H1 (cell line): Measurements from ENCODE around the gene PIK3R4. TPM values are rescaled to one million over a fixed set of nuclear protein-coding genes. Genes with fewer than 3 reads are reported as not detected.

Experiments
- CTCF ChIA-PET: fragments of 300-600 bp; sonication (Branson Sonifier 250); formaldehyde crosslinking; loops from one replicate; lab custom pipeline; 2021; ENCODE audit not compliant: partially characterized antibody; lab: Charles Lee
- POLR2A ChIA-PET: fragments of 300-600 bp; sonication (Branson Sonifier 250); formaldehyde crosslinking; loops from one replicate; lab custom pipeline; 2021; ENCODE audit warnings: inconsistent platforms; ENCODE audit not compliant: partially characterized antibody; lab: Charles Lee
- DNase-seq, 2 experiments: peaks; one replicate each; pipeline versions ENCODE4 v3.0.0 to v3.0.0-alpha.2; 2010 to 2022; ENCODE audit warnings: low spot score in 2 of 2, low read depth in 1 of 2, mixed read lengths in 1 of 2
- FAIRE-seq: peaks from 2 replicates; lab custom pipeline; 2011; peaks lifted over from hg19 to GRCh38; lab: Jason Lieb, UNC
- H2AFZ ChIP-seq: 2 replicates; pipeline ENCODE4 v1.8.1; 2012; ENCODE audit warnings: low read length, inconsistent platforms
- H2AK5ac ChIP-seq: 2 replicates; pipeline ENCODE4 v1.6.1; 2013; ENCODE audit warnings: low read depth, low read length
- H2BK120ac ChIP-seq: replicated peaks from 2 replicates; pipeline ENCODE3; 2013; ENCODE audit warnings: low read depth, low read length, inconsistent platforms
- H2BK12ac ChIP-seq: 2 replicates; pipeline ENCODE4 v1.6.1; 2013; ENCODE audit warnings: low read depth, low read length
- H2BK15ac ChIP-seq: 2 replicates; pipeline ENCODE4 v1.6.1; 2013; ENCODE audit warnings: low read length
- H2BK20ac ChIP-seq: 2 replicates; pipeline ENCODE4 v1.6.1; 2013; ENCODE audit warnings: low read length
- H2BK5ac ChIP-seq: 2 replicates; pipeline ENCODE4 v1.6.1; 2013; ENCODE audit warnings: low read depth, low read length
- H3K14ac ChIP-seq: 2 replicates; pipeline ENCODE4 v1.6.1; 2013; ENCODE audit warnings: inconsistent platforms; ENCODE audit not compliant: insufficient read length
- H3K18ac ChIP-seq: 2 replicates; pipeline ENCODE4 v1.6.1; 2013; ENCODE audit warnings: low read length; ENCODE audit errors: extremely low read depth
- H3K23ac ChIP-seq: 2 replicates; pipeline ENCODE4 v1.6.1; 2013; ENCODE audit warnings: inconsistent platforms; ENCODE audit not compliant: insufficient read length
- H3K23me2 ChIP-seq: 2 replicates; pipeline ENCODE4 v1.6.1; 2013; ENCODE audit warnings: low read depth, low read length
- H3K27ac ChIP-seq: 2 replicates; pipeline ENCODE4 v1.6.1; 2011; ENCODE audit warnings: low read depth, low read length, inconsistent platforms
- H3K27me3 ChIP-seq, 4 experiments: replicated peaks in 1 of 4; 1 replicate in 1 of 4; 2 replicates in 3 of 4; pipeline versions ENCODE4 v1.6.1 to v1.8.1; 2011 to 2013; ENCODE audit warnings: low read length in 3 of 4, mild to moderate bottlenecking in 3 of 4, inconsistent platforms in 2 of 4, mixed read lengths in 2 of 4, moderate library complexity in 1 of 4; ENCODE audit not compliant: control insufficient read depth in 3 of 4, insufficient read depth in 3 of 4; ENCODE audit errors: extremely low read depth in 1 of 4
- H3K36me3 ChIP-seq, 4 experiments: 2 replicates each; pipeline versions ENCODE4 v1.6.1 to v1.8.1; 2011 to 2013; ENCODE audit warnings: mild to moderate bottlenecking in 4 of 4, low read length in 3 of 4, moderate library complexity in 2 of 4, control low read depth in 1 of 4, inconsistent platforms in 1 of 4; ENCODE audit not compliant: insufficient read depth in 4 of 4, control insufficient read depth in 2 of 4
- H3K4ac ChIP-seq: replicated peaks from 2 replicates; pipeline ENCODE3; 2013; ENCODE audit warnings: low read length, low read depth, mixed read lengths, inconsistent platforms; ENCODE audit not compliant: insufficient read length
- H3K4me1 ChIP-seq, 4 experiments: replicated peaks in 1 of 4; 1 replicate in 1 of 4; 2 replicates in 3 of 4; pipeline versions ENCODE4 v1.6.1 to v1.8.1; 2011 to 2013; ENCODE audit warnings: low read length in 3 of 4, inconsistent platforms in 2 of 4, mixed read lengths in 1 of 4; ENCODE audit not compliant: insufficient read depth in 4 of 4, control insufficient read depth in 3 of 4
- H3K4me2 ChIP-seq, 2 experiments: 2 replicates each; pipeline versions ENCODE4 v1.6.1 to v1.8.1; 2011 to 2013; ENCODE audit warnings: low read depth in 2 of 2, low read length in 2 of 2, control low read depth in 1 of 2, inconsistent platforms in 1 of 2, mild to moderate bottlenecking in 1 of 2; ENCODE audit not compliant: insufficient read depth in 1 of 2
- H3K4me3 ChIP-seq, 4 experiments: fragments of 200-600, 300-600 bp in 1 of 4; sonication (generic), shearing (Covaris generic), sonication (Bioruptor Twin) in 1 of 4; 2 replicates each; pipeline versions ENCODE4 v1.5.1 to v1.8.1; 2011 to 2016; ENCODE audit warnings: low read length in 4 of 4, low read depth in 3 of 4, control low read depth in 2 of 4, inconsistent platforms in 2 of 4, mild to moderate bottlenecking in 2 of 4, mixed read lengths in 1 of 4, moderate library complexity in 1 of 4; ENCODE audit not compliant: insufficient read depth in 2 of 4; ENCODE audit errors: extremely low read depth in 1 of 4
- H3K56ac ChIP-seq: replicated peaks from 2 replicates; pipeline ENCODE3; 2013; ENCODE audit warnings: low read depth, mild to moderate bottlenecking, mixed read lengths, low read length, inconsistent platforms; ENCODE audit not compliant: insufficient read length
- H3K79me1 ChIP-seq: 2 replicates; pipeline ENCODE4 v1.6.1; 2013; ENCODE audit warnings: low read depth, low read length, control low read depth
- H3K79me2 ChIP-seq, 2 experiments: 2 replicates each; pipeline versions ENCODE4 v1.6.1 to v1.8.1; 2012 to 2013; ENCODE audit warnings: low read length in 2 of 2, mild to moderate bottlenecking in 2 of 2, inconsistent platforms in 1 of 2; ENCODE audit not compliant: insufficient read depth in 2 of 2, control insufficient read depth in 1 of 2
- H3K9ac ChIP-seq, 4 experiments: replicated peaks in 1 of 4; 1 replicate in 1 of 4; 2 replicates in 3 of 4; pipeline versions ENCODE4 v1.6.1 to v1.8.1; 2011 to 2013; ENCODE audit warnings: low read depth in 3 of 4, low read length in 3 of 4, control low read depth in 2 of 4, mild to moderate bottlenecking in 2 of 4, moderate library complexity in 2 of 4, inconsistent platforms in 1 of 4; ENCODE audit errors: extremely low read depth in 1 of 4
- H3K9me3 ChIP-seq, 2 experiments: 2 replicates each; pipeline versions ENCODE4 v1.6.1 to v1.8.1; 2012 to 2013; ENCODE audit warnings: mild to moderate bottlenecking in 2 of 2, moderate library complexity in 2 of 2, control low read depth in 1 of 2, inconsistent platforms in 1 of 2, low read depth in 1 of 2, low read length in 1 of 2, mixed read lengths in 1 of 2; ENCODE audit not compliant: insufficient read depth in 2 of 2
- H4K20me1 ChIP-seq, 2 experiments: replicated peaks in 1 of 2; 2 replicates each; pipeline versions ENCODE3 to v1.8.1; 2011 to 2013; ENCODE audit warnings: inconsistent platforms in 2 of 2, low read length in 2 of 2, mild to moderate bottlenecking in 1 of 2; ENCODE audit not compliant: insufficient read depth in 2 of 2, control insufficient read depth in 1 of 2
- H4K5ac ChIP-seq: 2 replicates; pipeline ENCODE4 v1.6.1; 2013; ENCODE audit warnings: low read length, low read depth, mixed read lengths, inconsistent platforms; ENCODE audit not compliant: insufficient read length
- H4K8ac ChIP-seq: 2 replicates; pipeline ENCODE4 v1.8.0; 2013; ENCODE audit warnings: mild to moderate bottlenecking, moderate library complexity, low read length, inconsistent platforms; ENCODE audit not compliant: insufficient read depth; ENCODE audit errors: extremely low read depth
- H4K91ac ChIP-seq: replicated peaks from 2 replicates; pipeline ENCODE3; 2013; ENCODE audit warnings: low read length, mixed read lengths, inconsistent platforms; ENCODE audit not compliant: insufficient read length
- BACH1 ChIP-seq: IDR thresholded peaks from 2 replicates; pipeline ENCODE4 v1.6.1; 2012; ENCODE audit warnings: low read length, improper control_type of control experiment
- EZH2 ChIP-seq: fragments of 200-600 bp; sonication (generic); IDR thresholded peaks from 2 replicates; pipeline ENCODE4 v1.7.1; 2012; ENCODE audit warnings: low read depth, mild to moderate bottlenecking, moderate library complexity, low read length, inconsistent platforms; ENCODE audit not compliant: severe bottlenecking
- PHF8 ChIP-seq: fragments of 200-600 bp; sonication (generic); conservative IDR thresholded peaks from 2 replicates; pipeline ENCODE4 v1.7.1; 2012; ENCODE audit warnings: low read depth, mild to moderate bottlenecking, inconsistent platforms, low read length, moderate library complexity
- SIN3A ChIP-seq, 2 experiments: IDR thresholded peaks in 1 of 2; conservative IDR thresholded peaks in 1 of 2; 2 replicates each; pipeline ENCODE4 v1.6.1; 2011 to 2012; ENCODE audit warnings: low read length in 2 of 2, improper control_type of control experiment in 1 of 2, low read depth in 1 of 2, mild to moderate bottlenecking in 1 of 2
- WGBS, 2 experiments: shearing (Covaris generic) in 1 of 2; methylation state at CpG; one replicate each; pipeline versions ENCODE4 v1.1.6 to v1.1.7; 2013 to 2015; ENCODE audit warnings: low lambda C conversion rate in 2 of 2, mixed read lengths in 2 of 2, inconsistent platforms in 1 of 2, low coverage in 1 of 2, missing lambda C conversion rate in 1 of 2; ENCODE audit not compliant: insufficient replicate concordance in 2 of 2, insufficient coverage in 1 of 2, insufficient read length in 1 of 2; ENCODE audit errors: extremely low coverage in 1 of 2, missing lambda C conversion rate in 1 of 2; 5-methylcytosine and 5-hydroxymethylcytosine counted together
- polyA plus RNA-seq, 7 experiments: library from polyadenylated mRNA; depleted of rRNA in 3 of 7; stranded (reverse) in 5 of 7; unstranded in 2 of 7; fragments of >200 nt in 5 of 7; fragments of 200-250 nt in 2 of 7; gene quantifications; 1 replicate in 5 of 7; 2 replicates in 1 of 7; 4 replicates in 1 of 7; pipeline versions ENCODE4 v1.2.1 to v1.2.3, GENCODE V29; 2011 to 2013; ENCODE audit warnings: missing spikeins in 2 of 7, mixed read lengths in 2 of 7
- total RNA-seq: library from RNA; stranded (reverse); fragmentation: NEBNext Ultra II Directional; extraction: Animal tissue kit (Norgen Biotek cat#: 25700); gene quantifications from 2 replicates; pipeline ENCODE4 v1.2.1, GENCODE V29; 2021

The PIK3R4 gene
- total and polyA plus RNA-seq, 2 of the 8 experiments (the other 6 are each of a cell fraction or from before 2014, with no cell fraction given): 43.8 to 87.4 TPM

- no peak overlapping the region for H2BK15ac ChIP-seq
- H3K36me3 ChIP-seq: peaks cover 0 to 14% (median 1%) of the 10 kb centered on the region in 4 experiments; a peak in 3 of 8 replicates
- TF ChIP-seq EZH2: no peak
- no peak for TF ChIP-seq SIN3A (conservative IDR thresholded peaks at IDR 0.05 in 1 of 2, IDR thresholded peaks at IDR 0.05 in 1 of 2; ENCODE audit: low read depth in 1 of 2, low read length in 2 of 2)
- no peak for TF ChIP-seq PHF8
- TF ChIP-seq BACH1: no peak
- FAIRE-seq: no peak
- no peak for DNase-seq
- ChIA-PET CTCF (interaction anchor here (0.8 to 1.2 kb wide), 3 partner anchors 13 to 150 kb away, joined by 3 read pairs; no protein-coding TSS in a partner anchor), POLR2A (no interaction called here)
- peak overlapping the region in 3 of 4 experiments; percentile 28 to 57 (median 34); a peak in 5 of 8 replicates for H3K4me3 ChIP-seq
- peaks cover 3% of the 10 kb centered on the region; the same call in 1 of the 2 replicates for H3K23me2 ChIP-seq
- H2AFZ ChIP-seq: no peak overlapping the region
- no peak overlapping the region for H3K14ac ChIP-seq
- peaks cover 1 to 5% of the 10 kb centered on the region in 2 experiments for H4K20me1 ChIP-seq
- H3K9ac ChIP-seq: no peak overlapping the region
- peak overlapping the region in 1 of 2 experiments; percentile 24; a peak in 2 of 4 replicates for H3K4me2 ChIP-seq
- no peak overlapping the region for H4K91ac ChIP-seq
- H4K5ac ChIP-seq: no peak overlapping the region
- H3K27me3 ChIP-seq: no peaks in the 10 kb centered on the region
- H2BK12ac ChIP-seq: no peak overlapping the region
- H3K27ac ChIP-seq: no peak overlapping the region
- peaks cover 9 to 31% of the 10 kb centered on the region in 2 experiments for H3K79me2 ChIP-seq
- H3K4ac ChIP-seq: no peak overlapping the region
- no peak overlapping the region for H3K56ac ChIP-seq
- H3K4me1 ChIP-seq: peaks cover 0 to 5% (median under 1%) of the 10 kb centered on the region in 4 experiments; a peak in 2 of 7 replicates
- no peak overlapping the region for H3K18ac ChIP-seq
- H4K8ac ChIP-seq: no peak overlapping the region
- H3K9me3 ChIP-seq: no peaks in the 10 kb centered on the region
- H3K23ac ChIP-seq: no peak overlapping the region
- peaks cover 5% of the 10 kb centered on the region for H3K79me1 ChIP-seq
- H2BK5ac ChIP-seq: no peak overlapping the region
- H2AK5ac ChIP-seq: no peak overlapping the region
- no peak overlapping the region for H2BK120ac ChIP-seq
- WGBS, 2 experiments: 80% methylated on average over 3 of the region's 3 CpGs; no CpG with 5 or more reads in 1 of the 2 experiments
- no peak overlapping the region for H2BK20ac ChIP-seq
These were observed 1.8 kb upstream of the PIK3R4 start for GRCh38 chr3:130748467-130748861.
